GM10266 (cell line): ENCODE data around the gene PCDHGA6.
"Not testable (repeated sequence)": the region's sequence is repeated elsewhere in the genome, so short reads cannot be mapped to it uniquely, and the experiment has no call there.

ENCODE experiments used
- DNase-seq: peaks from one replicate; pipeline ENCODE4 v3.0.0; 2012; ENCODE audit errors: extremely low spot score
- TF ChIP-seq, protein P1 (sequence below): IDR thresholded peaks from 2 replicates; pipeline ENCODE4 v1.5.1; 2012; ENCODE audit warnings: mild to moderate bottlenecking, low read depth; ENCODE audit not compliant: control insufficient read depth, insufficient read depth; ENCODE audit errors: missing control alignments

PCDHGA6 gene

DNA sequence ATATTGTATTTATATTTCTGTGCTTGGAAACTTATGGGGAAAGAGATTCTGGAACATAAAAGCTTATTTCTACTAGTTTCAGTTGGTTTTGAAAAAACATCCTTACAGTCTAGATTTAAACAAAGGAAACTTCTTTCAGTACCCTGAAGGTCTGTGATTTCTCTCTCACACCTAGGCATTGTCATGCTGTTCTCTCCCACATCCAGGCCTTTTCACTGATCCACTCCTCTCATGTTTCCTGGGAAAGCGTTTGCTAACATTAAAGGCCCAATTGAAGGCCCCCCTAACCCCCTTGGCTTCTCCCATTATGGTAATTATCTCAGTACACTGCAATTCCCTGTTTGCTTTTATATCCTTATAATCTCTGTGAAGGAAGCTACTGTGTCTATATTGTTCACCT, 30.9 kb upstream of the PCDHGA6 start:
- TF ChIP-seq, protein P1, sequence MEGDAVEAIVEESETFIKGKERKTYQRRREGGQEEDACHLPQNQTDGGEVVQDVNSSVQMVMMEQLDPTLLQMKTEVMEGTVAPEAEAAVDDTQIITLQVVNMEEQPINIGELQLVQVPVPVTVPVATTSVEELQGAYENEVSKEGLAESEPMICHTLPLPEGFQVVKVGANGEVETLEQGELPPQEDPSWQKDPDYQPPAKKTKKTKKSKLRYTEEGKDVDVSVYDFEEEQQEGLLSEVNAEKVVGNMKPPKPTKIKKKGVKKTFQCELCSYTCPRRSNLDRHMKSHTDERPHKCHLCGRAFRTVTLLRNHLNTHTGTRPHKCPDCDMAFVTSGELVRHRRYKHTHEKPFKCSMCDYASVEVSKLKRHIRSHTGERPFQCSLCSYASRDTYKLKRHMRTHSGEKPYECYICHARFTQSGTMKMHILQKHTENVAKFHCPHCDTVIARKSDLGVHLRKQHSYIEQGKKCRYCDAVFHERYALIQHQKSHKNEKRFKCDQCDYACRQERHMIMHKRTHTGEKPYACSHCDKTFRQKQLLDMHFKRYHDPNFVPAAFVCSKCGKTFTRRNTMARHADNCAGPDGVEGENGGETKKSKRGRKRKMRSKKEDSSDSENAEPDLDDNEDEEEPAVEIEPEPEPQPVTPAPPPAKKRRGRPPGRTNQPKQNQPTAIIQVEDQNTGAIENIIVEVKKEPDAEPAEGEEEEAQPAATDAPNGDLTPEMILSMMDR = no peak
- no peak for DNase-seq

- TF ChIP-seq, protein P1 = peak; percentile 26
- DNase-seq = peak; percentile 65
These were observed 30.3 kb upstream of the PCDHGA6 start, which contains the start of gene PCDHGA3 for GRCh38 chr5:141343242-141343952. PCDHGA3 (plus strand) TSS chr5:141343829; CDS start chr5:141344034, 205 bp downstream.

GRCh38 chr5:141343953-141344463, 29.7 kb upstream of the PCDHGA6 start:
- TF ChIP-seq, protein P1 = no peak
- no peak for DNase-seq

- no peak for DNase-seq
- TF ChIP-seq, protein P1 = no peak
These were observed 28.4 kb upstream of the PCDHGA6 start for GRCh38 chr5:141345327-141345726.

DNA sequence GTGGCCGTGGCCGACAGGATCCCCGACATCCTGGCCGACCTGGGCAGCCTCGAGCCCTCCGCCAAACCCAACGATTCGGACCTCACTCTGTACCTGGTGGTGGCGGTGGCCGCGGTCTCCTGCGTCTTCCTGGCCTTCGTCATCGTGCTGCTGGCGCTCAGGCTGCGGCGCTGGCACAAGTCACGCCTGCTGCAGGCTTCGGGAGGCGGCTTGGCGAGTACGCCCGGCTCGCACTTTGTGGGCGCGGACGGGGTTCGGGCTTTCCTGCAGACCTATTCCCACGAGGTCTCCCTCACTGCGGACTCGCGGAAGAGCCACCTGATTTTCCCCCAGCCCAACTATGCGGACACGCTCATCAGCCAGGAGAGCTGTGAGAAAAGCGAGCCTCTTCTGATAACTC, 27.7 kb upstream of the PCDHGA6 start:
- not testable (repeated sequence) for DNase-seq

GRCh38 chr5:141349917-141350619, 23.6 kb upstream of the PCDHGA6 start, which contains the start of gene PCDHGB1:
PCDHGB1 (plus strand) TSS chr5:141350099; CDS start chr5:141350261, 162 bp downstream.
- TF ChIP-seq, protein P1 = peak; percentile 49
- DNase-seq = peak; percentile 59

DNA sequence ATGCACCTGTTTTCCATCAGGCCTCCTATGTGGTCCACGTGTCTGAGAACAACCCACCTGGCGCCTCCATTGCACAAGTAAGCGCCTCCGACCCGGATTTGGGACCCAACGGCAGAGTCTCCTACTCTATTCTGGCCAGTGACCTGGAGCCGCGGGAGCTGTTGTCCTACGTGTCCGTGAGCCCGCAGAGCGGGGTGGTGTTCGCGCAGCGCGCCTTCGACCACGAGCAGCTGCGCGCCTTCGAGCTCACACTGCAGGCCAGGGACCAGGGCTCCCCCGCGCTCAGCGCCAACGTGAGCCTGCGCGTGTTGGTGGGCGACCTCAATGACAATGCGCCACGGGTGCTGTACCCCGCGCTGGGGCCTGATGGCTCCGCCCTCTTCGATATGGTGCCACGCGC, 22.1 kb upstream of the PCDHGA6 start:
- TF ChIP-seq, protein P1 = no peak
- DNase-seq = no peak
